ENCODE results near the gene NPIPA7.
"Not testable (repeated sequence)": the region's sequence is repeated elsewhere in the genome, so short reads cannot be mapped to it uniquely, and the experiment has no call there.

Gene NPIPA7

GRCh38 chr16:16425146-16425545 is 46.2 kb downstream of the NPIPA7 start:
- DNase-seq, result not testable (repeated sequence)

GRCh38 chr16:16431135-16431534 is 52.2 kb downstream of the NPIPA7 start:
- not testable (repeated sequence) for DNase-seq

GRCh38 chr16:16434711-16435110 is 55.8 kb downstream of the NPIPA7 start:
- not testable (repeated sequence) for DNase-seq

- DNase-seq, result not testable (repeated sequence)
Measured at GRCh38 chr16:16441401-16441800, 62.5 kb downstream of the NPIPA7 start.
